ENCODE measurements around the gene FARP1.

The FARP1 gene

GRCh38 chr13:98457053-98457452 is 314.2 kb downstream of the FARP1 start:
- H3K79me2 ChIP-seq: peaks cover 3% of the 10 kb centered on the region
- H3K4me2 ChIP-seq (ENCODE audit: low read length): no peak overlapping the region
- no peak overlapping the region for H2AFZ ChIP-seq
- H3K27ac ChIP-seq: no peak overlapping the region
- no peak overlapping the region for H3K9ac ChIP-seq
- no peaks in the 10 kb centered on the region for H3K27me3 ChIP-seq (ENCODE audit: control insufficient read depth, insufficient read depth, low read length)
- H3K4me1 ChIP-seq: no peaks in the 10 kb centered on the region
- no peak for TF ChIP-seq CTCF (IDR thresholded peaks at IDR 0.05)
- H3K9me3 ChIP-seq (ENCODE audit: control insufficient read depth, low read length): no peaks in the 10 kb centered on the region
- no peak overlapping the region for H3K4me3 ChIP-seq (ENCODE audit: low read depth, low read length)
- H3K36me3 ChIP-seq (ENCODE audit: control insufficient read depth, insufficient read depth, low read length): no peaks in the 10 kb centered on the region

- no peaks in the 10 kb centered on the region for H3K27me3 ChIP-seq (ENCODE audit: control insufficient read depth, insufficient read depth, low read length)
- no peak overlapping the region for H3K4me2 ChIP-seq (ENCODE audit: low read length)
- no peak overlapping the region for H2AFZ ChIP-seq
- H3K4me3 ChIP-seq (ENCODE audit: low read depth, low read length): no peak overlapping the region
- no peaks in the 10 kb centered on the region for H3K36me3 ChIP-seq (ENCODE audit: control insufficient read depth, insufficient read depth, low read length)
- H3K9ac ChIP-seq: no peak overlapping the region
- peaks cover 3% of the 10 kb centered on the region for H3K79me2 ChIP-seq
- TF ChIP-seq CTCF (IDR thresholded peaks at IDR 0.05): no peak
- H3K27ac ChIP-seq: no peak overlapping the region
- no peaks in the 10 kb centered on the region for H3K9me3 ChIP-seq (ENCODE audit: control insufficient read depth, low read length)
- no peaks in the 10 kb centered on the region for H3K4me1 ChIP-seq
Measured at GRCh38 chr13:98458431-98458830, 315.5 kb downstream of the FARP1 start.

DNA sequence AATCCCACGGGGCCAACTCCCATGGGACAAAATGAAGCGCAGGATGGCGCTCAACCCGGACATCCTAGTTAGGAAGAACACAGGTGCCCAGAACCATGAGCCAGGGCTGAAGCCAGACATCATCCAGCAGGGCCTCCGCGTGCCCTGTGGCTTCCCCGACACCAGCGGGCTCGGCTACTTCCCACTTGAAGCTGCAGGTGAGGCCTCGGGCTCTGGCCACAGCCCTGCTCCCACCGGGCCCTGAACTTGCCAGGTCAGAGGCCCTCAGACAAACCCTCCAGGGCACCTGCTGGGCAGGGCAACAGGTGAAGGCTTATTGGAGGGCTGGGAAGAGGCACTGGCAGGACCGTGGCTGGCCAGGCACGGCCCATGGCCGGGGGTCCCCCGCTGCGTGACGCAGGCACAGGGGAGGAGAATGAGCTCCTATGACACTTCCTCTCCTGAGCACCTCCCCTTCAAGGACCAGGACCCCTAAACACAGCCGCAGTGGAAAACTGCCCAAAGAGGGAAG is 316.3 kb downstream of the FARP1 start:
- no peak overlapping the region for H3K27ac ChIP-seq
- H2AFZ ChIP-seq: no peak overlapping the region
- no peaks in the 10 kb centered on the region for H3K9me3 ChIP-seq (ENCODE audit: control insufficient read depth, low read length)
- no peaks in the 10 kb centered on the region for H3K4me1 ChIP-seq
- H3K27me3 ChIP-seq (ENCODE audit: control insufficient read depth, insufficient read depth, low read length): no peaks in the 10 kb centered on the region
- H3K79me2 ChIP-seq: peaks cover 3% of the 10 kb centered on the region
- no peaks in the 10 kb centered on the region for H3K36me3 ChIP-seq (ENCODE audit: control insufficient read depth, insufficient read depth, low read length)
- H3K4me2 ChIP-seq (ENCODE audit: low read length): no peak overlapping the region
- H3K9ac ChIP-seq: no peak overlapping the region
- H3K4me3 ChIP-seq (ENCODE audit: low read depth, low read length): no peak overlapping the region
- TF ChIP-seq CTCF (IDR thresholded peaks at IDR 0.05): no peak

DNA sequence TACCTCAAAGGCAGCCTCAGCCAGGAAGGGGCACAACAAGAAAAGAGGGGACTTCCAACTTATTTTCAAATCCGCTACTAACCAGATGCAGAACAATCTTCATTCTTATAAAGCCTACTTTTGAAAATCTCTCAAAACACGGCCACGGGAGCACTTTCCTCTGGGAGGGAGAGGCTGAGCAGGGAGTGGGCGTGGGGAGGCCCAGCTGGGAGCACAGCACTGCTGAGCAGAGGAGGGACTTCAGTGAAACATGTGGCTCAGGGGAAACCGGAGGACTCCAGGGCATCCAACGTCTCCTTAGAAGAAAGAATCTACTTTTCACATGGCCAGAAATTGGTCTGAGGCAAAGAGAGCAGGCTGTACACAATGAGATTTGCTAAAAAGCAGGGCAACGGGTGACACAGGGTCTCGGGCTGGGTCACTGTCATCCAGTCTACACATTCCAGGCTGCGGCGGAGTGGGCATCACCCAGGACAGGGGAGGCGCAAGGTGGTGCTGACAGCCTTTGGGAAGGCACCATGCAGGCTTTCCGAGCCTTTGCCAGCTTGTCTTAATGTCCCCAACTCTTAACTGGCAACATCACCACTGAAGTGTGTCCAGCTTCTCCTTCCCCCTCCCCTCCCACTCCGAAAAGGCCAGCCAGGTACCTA is 317.0 kb downstream of the FARP1 start:
- no peak overlapping the region for H3K27ac ChIP-seq
- H3K36me3 ChIP-seq (ENCODE audit: control insufficient read depth, insufficient read depth, low read length): no peaks in the 10 kb centered on the region
- TF ChIP-seq CTCF (IDR thresholded peaks at IDR 0.05): no peak

GRCh38 chr13:98460516-98460915 is 317.6 kb downstream of the FARP1 start:
- Histone ChIP-seq H3K27me3 (ENCODE audit: control insufficient read depth, insufficient read depth, low read length) (no peaks in the 10 kb centered on the region), H3K4me2 (ENCODE audit: low read length) (no peak overlapping the region), H3K9ac (no peak overlapping the region), H3K4me3 (ENCODE audit: low read depth, low read length) (no peak overlapping the region), H3K9me3 (ENCODE audit: control insufficient read depth, low read length) (no peaks in the 10 kb centered on the region), H3K79me2 (peaks cover 3% of the 10 kb centered on the region), H3K4me1 (no peaks in the 10 kb centered on the region), H3K27ac (no peak overlapping the region), H2AFZ (no peak overlapping the region), H3K36me3 (ENCODE audit: control insufficient read depth, insufficient read depth, low read length) (no peaks in the 10 kb centered on the region)
- no peak for TF ChIP-seq CTCF (IDR thresholded peaks at IDR 0.05)

More for the DNA sequence above, 317.0 kb downstream of the FARP1 start:
- Histone ChIP-seq H3K4me2 (ENCODE audit: low read length) (no peak overlapping the region), H2AFZ (no peak overlapping the region), H3K4me1 (no peaks in the 10 kb centered on the region), H3K4me3 (ENCODE audit: low read depth, low read length) (no peak overlapping the region), H3K79me2 (peaks cover 3% of the 10 kb centered on the region), H3K27me3 (ENCODE audit: control insufficient read depth, insufficient read depth, low read length) (no peaks in the 10 kb centered on the region), H3K9ac (no peak overlapping the region), H3K9me3 (ENCODE audit: control insufficient read depth, low read length) (no peaks in the 10 kb centered on the region)

All from parathyroid adenoma (tissue), 2 donors.